Ascending aorta (tissue), 2 donors: ENCODE results near the gene NHLRC4. TPM values are rescaled to one million over a fixed set of nuclear protein-coding genes. Genes with fewer than 3 reads are reported as not detected.

Experiments used
- DNase-seq, 2 donors: peaks; one replicate each; pipeline ENCODE4 v3.0.0-alpha.2; 2019; ENCODE audit warnings: low spot score in 2 of 2
- H3K27ac ChIP-seq, 2 donors: fragments of 200-600 bp; sonication (generic); one replicate each; pipeline ENCODE4 v1.5.1; 2016 to 2017; ENCODE audit warnings: mild to moderate bottlenecking in 1 of 2
- H3K27me3 ChIP-seq: fragments of 200-600 bp; sonication (generic); one replicate; pipeline ENCODE4 v1.5.1; 2017
- H3K36me3 ChIP-seq, 2 donors: fragments of 200-600 bp; sonication (generic); one replicate each; pipeline ENCODE4 v1.5.1; 2016
- H3K4me1 ChIP-seq, 2 donors: fragments of 200-600 bp; sonication (generic); one replicate each; pipeline ENCODE4 v1.5.1; 2016 to 2017; ENCODE audit warnings: mild to moderate bottlenecking in 1 of 2
- H3K4me3 ChIP-seq, 2 donors: fragments of 200-600 bp; sonication (generic); one replicate each; pipeline ENCODE4 v1.5.1; 2016 to 2017; ENCODE audit warnings: mild to moderate bottlenecking in 1 of 2
- H3K9me3 ChIP-seq, 2 donors: fragments of 200-600 bp; sonication (generic); one replicate each; pipeline ENCODE4 v1.5.1; 2016
- intact Hi-C: fragments of 100-400 bp; cut with DNase I; formaldehyde crosslinking; loops from one replicate; pipeline ENCODE4 v1.15.1; 2023
- total RNA-seq: library from RNA; depleted of rRNA; stranded (reverse); fragments of >200 nt; gene quantifications from one replicate; pipeline ENCODE4 v1.1.0, GENCODE V29; 2016
- TF ChIP-seq, protein P1 (sequence below), 3 experiments: fragments of 200-600 bp in 2 of 3; fragments of 450-650 bp in 1 of 3; sonication (generic) in 2 of 3; IDR thresholded peaks; one replicate each; pipeline ENCODE4 v1.5.1; 2016 to 2019; ENCODE audit warnings: antibody characterized with exemption in 3 of 3, mild to moderate bottlenecking in 1 of 3, moderate library complexity in 1 of 3

The NHLRC4 gene, protein sequence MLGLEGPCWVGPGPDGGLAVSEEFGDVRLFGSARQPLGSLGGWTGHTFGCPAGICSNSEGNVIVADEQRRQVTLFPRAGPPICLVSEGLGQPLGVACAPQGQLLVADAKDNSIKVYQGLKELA
- not detected for total RNA-seq

DNA sequence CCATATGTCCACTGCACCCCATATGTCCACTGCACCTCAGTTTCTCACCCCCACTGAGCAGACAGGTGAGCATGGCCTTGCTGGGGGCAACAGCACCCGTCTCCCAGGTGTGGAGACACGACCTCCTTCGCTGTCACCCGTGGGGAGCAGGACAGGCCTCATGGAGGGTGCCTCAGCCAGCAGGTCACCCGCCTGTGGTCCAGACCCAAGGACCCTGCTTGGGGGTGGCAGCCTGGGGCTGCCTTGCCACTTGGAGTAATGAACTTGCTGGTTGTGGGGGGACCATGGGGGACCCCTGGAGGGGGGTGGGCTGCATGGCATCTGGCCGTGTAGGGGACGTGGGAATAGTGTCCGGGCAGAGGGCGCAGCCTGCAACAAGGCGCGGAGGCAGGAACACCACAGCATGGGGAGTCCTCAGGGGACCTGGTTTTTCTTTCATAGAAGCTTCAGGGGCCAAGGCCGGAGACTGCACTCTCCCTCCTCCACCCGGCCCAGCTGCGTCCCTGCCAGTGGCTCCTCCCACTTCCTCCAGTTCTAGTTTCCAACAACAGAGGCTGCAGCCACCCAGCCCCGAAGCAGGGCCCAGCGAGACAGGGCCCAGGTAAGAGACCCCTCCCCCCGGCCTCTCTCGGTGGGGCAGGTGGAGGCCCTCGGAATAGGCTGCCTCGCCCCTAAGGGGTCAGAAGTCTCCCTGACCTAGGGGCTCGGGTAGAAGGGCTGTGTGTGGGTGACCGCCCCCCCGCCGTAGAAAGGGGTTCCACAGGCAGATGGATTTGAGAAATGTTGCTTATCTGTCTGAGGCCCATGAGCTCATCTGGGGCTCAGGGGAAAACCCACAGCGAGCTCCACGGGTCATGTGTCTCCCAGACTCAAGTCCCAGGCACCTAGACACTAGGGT, at the start of gene NHLRC4:
Gene NHLRC4 (plus strand): TSS at position 531 of the 898 bp plus-strand sequence. CDS start 1,043 bp downstream, outside the sequence.
- Histone ChIP-seq H3K27me3 (no peaks in the 10 kb centered on the region), H3K27ac (peak within 1 kb of the TSS in 1 of 2 donors; percentile 62), H3K4me3 (peak within 1 kb of the TSS; percentile 25 to 52), H3K36me3 (no peaks in the 10 kb centered on the region), H3K9me3 (no peaks in the 10 kb centered on the region), H3K4me1 (peaks cover 9 to 24% of the 10 kb centered on the region in 2 donors)
- TF ChIP-seq, protein P1, sequence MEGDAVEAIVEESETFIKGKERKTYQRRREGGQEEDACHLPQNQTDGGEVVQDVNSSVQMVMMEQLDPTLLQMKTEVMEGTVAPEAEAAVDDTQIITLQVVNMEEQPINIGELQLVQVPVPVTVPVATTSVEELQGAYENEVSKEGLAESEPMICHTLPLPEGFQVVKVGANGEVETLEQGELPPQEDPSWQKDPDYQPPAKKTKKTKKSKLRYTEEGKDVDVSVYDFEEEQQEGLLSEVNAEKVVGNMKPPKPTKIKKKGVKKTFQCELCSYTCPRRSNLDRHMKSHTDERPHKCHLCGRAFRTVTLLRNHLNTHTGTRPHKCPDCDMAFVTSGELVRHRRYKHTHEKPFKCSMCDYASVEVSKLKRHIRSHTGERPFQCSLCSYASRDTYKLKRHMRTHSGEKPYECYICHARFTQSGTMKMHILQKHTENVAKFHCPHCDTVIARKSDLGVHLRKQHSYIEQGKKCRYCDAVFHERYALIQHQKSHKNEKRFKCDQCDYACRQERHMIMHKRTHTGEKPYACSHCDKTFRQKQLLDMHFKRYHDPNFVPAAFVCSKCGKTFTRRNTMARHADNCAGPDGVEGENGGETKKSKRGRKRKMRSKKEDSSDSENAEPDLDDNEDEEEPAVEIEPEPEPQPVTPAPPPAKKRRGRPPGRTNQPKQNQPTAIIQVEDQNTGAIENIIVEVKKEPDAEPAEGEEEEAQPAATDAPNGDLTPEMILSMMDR (IDR thresholded peaks at IDR 0.05) = no peak
- intact Hi-C loops = no loop called here
- DNase-seq = peak in 1 of 2 donors; percentile 80

DNA sequence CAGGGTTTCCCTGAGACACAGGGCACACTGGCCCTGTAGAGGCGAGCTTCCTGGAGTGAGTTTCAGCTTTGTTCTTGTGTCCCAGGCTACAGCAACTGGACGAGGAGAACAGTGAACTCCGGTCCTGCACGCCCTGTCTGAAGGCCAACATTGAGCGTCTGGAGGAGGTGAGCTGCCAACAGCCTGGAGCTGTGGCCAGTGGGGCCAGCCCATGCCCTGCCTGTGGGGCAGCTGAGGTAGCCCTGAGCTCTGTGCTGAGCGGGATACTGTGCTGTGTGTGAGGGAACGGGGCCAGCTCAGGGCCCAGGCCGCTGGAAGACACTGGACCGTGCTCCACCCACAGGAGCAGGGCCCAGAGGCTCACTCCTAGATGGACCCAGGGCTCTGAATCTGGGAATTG, 47.9 kb upstream of the NHLRC4 start:
- Histone ChIP-seq H3K27me3 (no peaks in the 10 kb centered on the region), H3K27ac (no peak overlapping the region), H3K9me3 (no peaks in the 10 kb centered on the region), H3K4me3 (no peak overlapping the region), H3K4me1 (no peaks in the 10 kb centered on the region), H3K36me3 (peaks cover 39 to 42% of the 10 kb centered on the region in 2 donors)
- TF ChIP-seq, protein P1 (IDR thresholded peaks at IDR 0.05) = no peak
- DNase-seq = no peak
- intact Hi-C loops = no loop called here

DNA sequence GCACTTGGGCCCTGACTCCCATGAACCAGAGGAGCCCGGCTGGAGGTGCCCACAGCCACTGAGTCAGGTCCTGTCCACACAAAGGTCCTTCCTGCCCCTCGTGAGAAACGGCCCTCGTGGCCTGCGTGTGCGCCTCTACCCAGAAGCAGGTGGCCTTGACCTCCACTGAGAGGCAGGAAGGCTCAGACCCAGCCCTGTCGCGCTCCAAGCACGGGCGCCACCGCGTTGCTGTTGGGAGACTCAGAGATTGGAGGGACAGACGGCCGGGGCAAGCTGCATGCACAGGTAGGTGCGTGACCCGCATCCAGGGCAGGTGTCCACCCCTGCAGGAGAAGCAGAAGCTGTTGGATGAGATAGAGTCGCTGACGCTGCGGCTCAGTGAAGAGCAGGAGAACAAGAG, 47.4 kb upstream of the NHLRC4 start:
- H3K36me3 ChIP-seq = peaks cover 39 to 42% of the 10 kb centered on the region in 2 donors
- no peaks in the 10 kb centered on the region for H3K9me3 ChIP-seq
- no peak overlapping the region for H3K4me3 ChIP-seq
- no peaks in the 10 kb centered on the region for H3K4me1 ChIP-seq
- DNase-seq = no peak
- intact Hi-C loops = no loop called here
- H3K27ac ChIP-seq = no peak overlapping the region
- no peaks in the 10 kb centered on the region for H3K27me3 ChIP-seq
- TF ChIP-seq, protein P1 (IDR thresholded peaks at IDR 0.05) = no peak

DNA sequence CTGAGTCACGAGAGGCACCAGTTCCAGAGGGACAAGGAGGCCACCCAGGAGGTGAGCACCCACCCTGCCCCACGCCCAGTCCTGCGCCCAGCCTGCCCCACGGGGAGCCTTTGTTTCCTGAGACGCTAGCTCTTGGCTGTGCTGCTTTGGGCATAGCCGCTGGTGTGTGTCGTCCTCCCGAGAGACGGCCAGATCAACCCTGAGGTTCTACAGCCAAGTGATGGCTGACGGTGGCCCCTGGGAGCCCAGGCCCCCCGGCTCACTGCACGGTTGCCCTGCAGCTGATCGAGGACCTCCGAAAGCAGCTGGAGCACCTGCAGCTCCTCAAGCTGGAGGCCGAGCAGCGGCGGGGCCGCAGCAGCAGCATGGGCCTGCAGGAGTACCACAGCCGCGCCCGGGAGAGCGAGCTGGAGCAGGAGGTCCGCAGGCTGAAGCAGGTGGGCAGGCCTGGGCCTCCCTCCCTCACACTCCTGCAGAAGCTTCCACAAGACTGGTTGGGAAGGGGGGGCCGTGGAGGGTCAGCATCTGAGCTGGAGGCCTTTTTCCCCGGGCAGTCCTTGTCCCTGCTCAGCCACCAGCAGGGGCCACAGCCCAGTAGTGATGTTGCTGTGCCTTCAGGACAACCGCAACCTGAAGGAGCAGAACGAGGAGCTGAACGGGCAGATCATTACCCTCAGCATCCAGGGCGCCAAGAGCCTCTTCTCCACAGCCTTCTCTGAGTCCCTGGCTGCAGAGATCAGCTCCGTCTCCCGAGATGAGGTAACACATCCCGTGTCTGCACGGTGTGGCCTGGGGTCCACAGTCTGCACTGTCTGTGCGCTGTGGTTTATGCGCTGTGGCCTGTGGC, 46.7 kb upstream of the NHLRC4 start:
- H3K36me3 ChIP-seq = peaks cover 39 to 42% of the 10 kb centered on the region in 2 donors
- no peaks in the 10 kb centered on the region for H3K27me3 ChIP-seq
- peaks cover 0 to under 1% of the 10 kb centered on the region in 2 donors for H3K4me1 ChIP-seq
- TF ChIP-seq, protein P1 (IDR thresholded peaks at IDR 0.05) = no peak
- H3K9me3 ChIP-seq = no peaks in the 10 kb centered on the region
- no peak for DNase-seq
- no peak overlapping the region for H3K4me3 ChIP-seq
- no peak overlapping the region for H3K27ac ChIP-seq
- intact Hi-C loops = no loop called here

DNA sequence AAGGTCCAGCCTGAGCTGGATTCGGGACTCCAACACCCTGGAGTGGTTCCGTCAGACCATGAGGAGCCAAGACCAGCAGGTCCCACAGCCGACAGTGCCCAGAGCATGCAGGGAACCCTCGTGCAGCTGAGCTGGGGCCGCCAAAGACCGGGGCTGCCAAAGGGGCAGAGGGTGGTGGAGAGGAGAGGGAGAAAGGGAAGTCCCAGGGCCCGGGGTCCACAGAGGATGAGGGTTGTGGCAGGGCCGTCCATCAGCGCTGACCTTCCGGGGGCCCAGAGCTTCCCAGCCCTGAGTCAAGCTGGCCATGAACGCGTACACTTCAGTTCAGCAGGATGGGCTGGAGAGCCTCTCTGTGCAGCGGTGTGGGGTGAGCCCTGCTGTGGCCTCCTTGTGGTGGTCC, 46.0 kb upstream of the NHLRC4 start:
- H3K27me3 ChIP-seq = no peaks in the 10 kb centered on the region
- intact Hi-C loops = no loop called here
- DNase-seq = no peak
- H3K27ac ChIP-seq = no peak overlapping the region
- TF ChIP-seq, protein P1 (IDR thresholded peaks at IDR 0.05) = no peak
- H3K36me3 ChIP-seq = peaks cover 33 to 38% of the 10 kb centered on the region in 2 donors
- H3K4me3 ChIP-seq = no peak overlapping the region
- H3K4me1 ChIP-seq = peaks cover 6 to 7% of the 10 kb centered on the region in 2 donors
- no peaks in the 10 kb centered on the region for H3K9me3 ChIP-seq
